PFSK-1 (cell line): ENCODE measurements around the gene TM4SF5.

Experiments used
- FOXP2 ChIP-seq: optimal IDR thresholded peaks from 2 replicates; pipeline ENCODE3; 2011; ENCODE audit warnings: borderline replicate concordance, control low read depth, inconsistent platforms; ENCODE audit not compliant: insufficient read depth; ENCODE audit errors: extremely low read length, extremely low read depth
- POLR2AphosphoS5 ChIP-seq: IDR thresholded peaks from 2 replicates; pipeline ENCODE4 v1.6.1; 2012; ENCODE audit warnings: low read depth, mild to moderate bottlenecking, control low read depth, low read length, moderate library complexity
- SIN3A ChIP-seq: IDR thresholded peaks from 2 replicates; pipeline ENCODE4 v1.6.1; 2012; ENCODE audit warnings: mild to moderate bottlenecking, low read length, moderate library complexity, borderline replicate concordance; ENCODE audit not compliant: insufficient read depth
- TAF1 ChIP-seq: IDR thresholded peaks from 2 replicates; pipeline ENCODE4 v1.6.1; 2012; ENCODE audit warnings: low read length, control low read depth, borderline replicate concordance; ENCODE audit not compliant: insufficient read depth
- TF ChIP-seq, protein P1 (sequence below), 2 experiments: IDR thresholded peaks; 2 replicates each; pipeline versions ENCODE4 v1.6.1 to v1.8.0; 2011 to 2012; ENCODE audit warnings: low read depth in 2 of 2, low read length in 2 of 2, control low read depth in 1 of 2, inconsistent platforms in 1 of 2, mild to moderate bottlenecking in 1 of 2, moderate library complexity in 1 of 2; ENCODE audit not compliant: insufficient read depth in 1 of 2

The TM4SF5 gene

DNA sequence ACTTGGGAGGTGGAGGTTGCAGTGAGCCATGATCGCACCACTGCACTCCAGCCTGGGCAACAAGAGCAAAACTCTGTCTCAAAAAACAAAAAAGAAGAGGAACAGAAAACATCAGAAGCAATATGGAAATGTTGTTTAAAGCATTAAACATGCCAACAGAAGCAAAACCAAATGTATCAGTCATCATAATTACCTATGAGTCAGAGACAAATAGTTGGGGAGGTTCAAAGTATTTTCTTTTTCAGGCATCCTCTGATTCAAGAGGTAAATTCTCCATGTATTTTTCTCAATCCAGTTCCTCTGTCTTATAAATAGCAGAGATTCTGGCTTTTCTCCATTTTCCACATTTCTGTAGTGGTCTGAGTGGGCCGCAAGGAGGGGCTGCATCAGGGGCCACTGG lies 2.1 kb upstream of the TM4SF5 start:
- TF ChIP-seq POLR2AphosphoS5 (no peak), SIN3A (no peak)

DNA sequence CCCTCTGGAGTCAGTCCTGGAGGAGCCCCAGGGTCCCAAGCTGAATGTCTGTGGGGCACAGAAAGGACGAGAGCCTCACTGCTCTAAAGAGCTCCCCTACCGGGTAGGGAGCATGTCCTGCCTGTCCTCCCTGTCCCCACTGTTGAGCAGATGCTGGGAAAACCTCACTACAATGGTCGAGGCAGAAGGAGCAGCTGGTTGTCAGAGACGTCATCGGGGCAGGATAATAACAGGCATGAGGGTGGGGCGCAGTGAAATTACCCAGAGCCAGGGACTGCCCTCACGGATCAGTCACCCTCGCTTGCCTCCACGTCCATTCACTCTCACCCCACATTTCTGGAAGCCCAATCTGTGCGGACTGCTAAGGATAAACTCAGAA lies 538 bp downstream of the TM4SF5 start:
- no peak for TF ChIP-seq SIN3A
- TF ChIP-seq POLR2AphosphoS5 = no peak
- no peak for TF ChIP-seq FOXP2

DNA sequence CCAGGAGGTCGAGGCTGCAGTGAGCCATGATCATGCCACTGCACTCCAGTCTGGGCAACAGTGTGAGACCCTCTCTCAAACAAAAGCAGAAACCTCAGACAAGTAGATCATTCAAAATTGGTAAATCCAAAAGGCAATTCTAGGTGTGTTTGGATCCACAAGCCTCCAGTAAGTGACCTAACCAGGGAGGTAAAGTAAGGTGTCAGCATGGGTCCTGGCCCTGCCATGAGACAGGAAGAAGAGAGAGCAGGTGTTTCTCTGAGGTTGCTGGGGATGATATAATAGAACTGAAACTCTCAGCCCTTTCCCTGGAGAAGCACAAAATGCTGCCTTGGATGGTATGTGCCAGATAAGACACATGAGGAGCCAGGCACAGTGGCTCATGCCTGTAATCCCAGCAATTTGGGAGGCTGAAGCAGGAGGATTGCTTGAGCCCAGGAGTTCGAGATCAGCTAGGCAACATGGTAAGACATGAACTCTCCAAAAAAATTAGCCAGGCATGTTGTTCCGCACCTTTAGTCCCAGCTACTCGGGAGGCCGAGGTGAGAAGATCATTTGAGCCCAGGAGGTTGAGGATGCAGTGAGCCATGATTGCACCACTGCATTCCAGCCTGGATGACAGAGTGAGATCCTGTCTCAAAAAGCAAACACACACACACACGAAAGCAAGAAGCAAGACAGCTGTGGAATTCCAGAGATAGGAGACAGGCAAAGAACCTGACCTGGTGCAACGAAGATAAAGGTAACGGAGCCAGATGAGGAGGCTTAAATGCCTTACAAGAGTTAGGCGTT lies 6.5 kb downstream of the TM4SF5 start:
- TF ChIP-seq TAF1 (no peak), POLR2AphosphoS5 (no peak), SIN3A (no peak), FOXP2 (no peak)
- TF ChIP-seq, protein P1, sequence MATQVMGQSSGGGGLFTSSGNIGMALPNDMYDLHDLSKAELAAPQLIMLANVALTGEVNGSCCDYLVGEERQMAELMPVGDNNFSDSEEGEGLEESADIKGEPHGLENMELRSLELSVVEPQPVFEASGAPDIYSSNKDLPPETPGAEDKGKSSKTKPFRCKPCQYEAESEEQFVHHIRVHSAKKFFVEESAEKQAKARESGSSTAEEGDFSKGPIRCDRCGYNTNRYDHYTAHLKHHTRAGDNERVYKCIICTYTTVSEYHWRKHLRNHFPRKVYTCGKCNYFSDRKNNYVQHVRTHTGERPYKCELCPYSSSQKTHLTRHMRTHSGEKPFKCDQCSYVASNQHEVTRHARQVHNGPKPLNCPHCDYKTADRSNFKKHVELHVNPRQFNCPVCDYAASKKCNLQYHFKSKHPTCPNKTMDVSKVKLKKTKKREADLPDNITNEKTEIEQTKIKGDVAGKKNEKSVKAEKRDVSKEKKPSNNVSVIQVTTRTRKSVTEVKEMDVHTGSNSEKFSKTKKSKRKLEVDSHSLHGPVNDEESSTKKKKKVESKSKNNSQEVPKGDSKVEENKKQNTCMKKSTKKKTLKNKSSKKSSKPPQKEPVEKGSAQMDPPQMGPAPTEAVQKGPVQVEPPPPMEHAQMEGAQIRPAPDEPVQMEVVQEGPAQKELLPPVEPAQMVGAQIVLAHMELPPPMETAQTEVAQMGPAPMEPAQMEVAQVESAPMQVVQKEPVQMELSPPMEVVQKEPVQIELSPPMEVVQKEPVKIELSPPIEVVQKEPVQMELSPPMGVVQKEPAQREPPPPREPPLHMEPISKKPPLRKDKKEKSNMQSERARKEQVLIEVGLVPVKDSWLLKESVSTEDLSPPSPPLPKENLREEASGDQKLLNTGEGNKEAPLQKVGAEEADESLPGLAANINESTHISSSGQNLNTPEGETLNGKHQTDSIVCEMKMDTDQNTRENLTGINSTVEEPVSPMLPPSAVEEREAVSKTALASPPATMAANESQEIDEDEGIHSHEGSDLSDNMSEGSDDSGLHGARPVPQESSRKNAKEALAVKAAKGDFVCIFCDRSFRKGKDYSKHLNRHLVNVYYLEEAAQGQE (IDR thresholded peaks at IDR 0.05; ENCODE audit: insufficient read depth in 1 of 2, low read depth in 2 of 2, low read length in 2 of 2) = no peak

DNA sequence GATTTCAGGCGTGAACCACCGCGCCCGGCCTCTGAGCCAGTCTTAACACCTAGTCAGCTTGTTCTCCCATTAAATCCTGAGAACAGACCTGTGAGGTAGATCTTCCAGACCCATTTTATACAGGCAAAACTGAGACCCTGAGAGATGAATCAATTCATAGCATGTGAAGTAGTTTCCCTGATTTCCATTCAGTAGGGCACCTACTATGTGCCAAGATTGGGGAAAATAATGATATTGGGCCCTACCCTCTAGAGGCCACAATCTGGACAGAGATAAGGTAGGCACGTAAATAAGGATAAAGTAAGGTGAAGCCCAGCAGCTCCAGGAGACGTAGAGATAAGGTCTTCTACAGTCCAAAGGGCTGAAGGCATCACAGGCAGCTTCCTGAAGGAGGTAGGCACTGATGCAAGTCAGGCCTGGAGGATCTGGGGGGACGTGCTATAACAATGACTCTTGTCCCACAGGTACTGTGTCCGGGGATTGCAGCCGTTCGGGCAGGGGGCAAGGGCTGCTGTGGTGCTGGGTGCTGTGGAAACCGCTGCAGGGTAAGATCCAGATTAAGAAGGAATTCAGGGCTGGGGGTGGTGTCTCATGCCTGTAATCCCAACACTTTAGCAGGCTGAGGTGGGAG lies 8.8 kb downstream of the TM4SF5 start:
- TF ChIP-seq FOXP2 = no peak
- TF ChIP-seq, protein P1 (IDR thresholded peaks at IDR 0.05; ENCODE audit: insufficient read depth in 1 of 2, low read depth in 2 of 2, low read length in 2 of 2) = no peak
- TF ChIP-seq POLR2AphosphoS5 = no peak
- no peak for TF ChIP-seq TAF1
- TF ChIP-seq SIN3A = no peak

DNA sequence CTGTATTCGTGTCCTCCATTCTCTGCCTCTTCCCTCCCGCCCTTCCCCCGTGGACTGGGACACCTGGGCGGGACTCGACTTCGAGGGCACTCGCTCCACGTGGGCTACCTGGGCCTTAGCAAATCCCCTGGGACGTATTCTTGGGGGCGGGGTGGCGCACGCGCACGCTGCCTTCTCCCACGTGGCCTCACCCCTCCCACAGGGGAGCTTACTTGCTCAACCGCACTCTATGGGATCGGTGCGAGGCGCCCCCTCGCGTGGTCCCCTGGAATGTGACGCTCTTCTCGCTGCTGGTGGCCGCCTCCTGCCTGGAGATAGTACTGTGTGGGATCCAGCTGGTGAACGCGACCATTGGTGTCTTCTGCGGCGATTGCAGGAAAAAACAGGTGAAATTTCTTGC lies 11.0 kb downstream of the TM4SF5 start:
- TF ChIP-seq FOXP2 = no peak
- TF ChIP-seq, protein P1 (IDR thresholded peaks at IDR 0.05; ENCODE audit: insufficient read depth in 1 of 2, low read depth in 2 of 2, low read length in 2 of 2) = no peak

DNA sequence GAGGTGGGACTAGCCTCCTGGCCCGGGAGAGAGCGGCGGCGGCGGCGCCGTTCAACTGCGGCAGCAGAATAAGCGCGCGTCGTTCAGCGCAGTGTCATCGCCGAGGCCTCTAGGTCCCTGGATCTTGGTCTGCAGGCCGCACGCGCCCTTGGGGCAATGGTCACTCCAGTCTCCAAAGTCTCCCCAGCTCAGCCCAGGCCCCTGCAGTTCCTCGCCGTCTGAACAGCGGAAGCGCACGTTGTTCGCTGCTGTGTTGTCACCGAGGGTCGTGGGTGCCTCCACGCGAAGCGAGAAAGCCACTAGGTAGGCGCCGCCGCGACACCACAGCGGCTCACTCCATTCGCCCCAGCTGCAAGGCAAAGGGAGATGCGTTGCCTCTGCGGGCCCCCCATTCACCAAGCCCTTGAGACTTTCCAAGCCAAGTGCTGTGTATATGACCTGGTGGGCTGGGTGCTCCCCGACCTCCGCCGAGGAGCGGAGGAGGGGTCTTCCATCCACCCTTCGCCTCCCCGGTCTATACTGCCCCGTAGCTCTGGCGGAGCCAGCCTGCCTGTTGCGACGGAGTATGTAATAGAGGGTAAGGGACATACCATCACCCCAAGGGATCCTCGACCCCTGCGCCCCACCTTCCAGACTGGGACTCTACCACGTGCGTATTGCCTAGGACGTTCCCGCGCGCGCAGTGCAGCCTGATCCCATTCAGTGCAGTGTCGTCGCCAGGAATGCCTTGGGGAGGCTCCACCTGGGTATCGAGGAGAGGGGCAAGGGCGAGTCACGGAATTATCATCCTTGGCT lies 13.8 kb downstream of the TM4SF5 start:
- TF ChIP-seq FOXP2 (no peak), TAF1 (no peak), SIN3A (no peak), POLR2AphosphoS5 (no peak)
- TF ChIP-seq, protein P1 (IDR thresholded peaks at IDR 0.05; ENCODE audit: insufficient read depth in 1 of 2, low read depth in 2 of 2, low read length in 2 of 2) = no peak
